Measurements from ENCODE around the gene IFT74. TPM values are rescaled to one million over a fixed set of nuclear protein-coding genes. Genes with fewer than 3 reads are reported as not detected.

The IFT74 gene
- total RNA-seq, 1 experiment from 2014 or later: 15.2 TPM

- no peak for TF ChIP-seq PRDM15 (CRISPR knock-in tag; IDR thresholded peaks at IDR 0.05)
- no peak for TF ChIP-seq KAT7 (CRISPR knock-in tag; IDR thresholded peaks at IDR 0.05; ENCODE audit: borderline replicate concordance)
- TF ChIP-seq ELF4 (CRISPR knock-in tag; IDR thresholded peaks at IDR 0.05; ENCODE audit: low read depth): no peak
- no peak for TF ChIP-seq E2F1 (CRISPR knock-in tag; IDR thresholded peaks at IDR 0.05)
- TF ChIP-seq ZNF423 (CRISPR knock-in tag; IDR thresholded peaks at IDR 0.05): no peak
These were observed 86.3 kb downstream of the IFT74 start (continued) for GRCh38 chr9:27042476-27042875.

- H3K27ac Mint-ChIP-seq: no peak overlapping the region
- TF ChIP-seq ZNF512 (CRISPR knock-in tag; IDR thresholded peaks at IDR 0.05; ENCODE audit: borderline replicate concordance): no peak
- TF ChIP-seq ZMAT4 (CRISPR knock-in tag; IDR thresholded peaks at IDR 0.05): no peak
- H3K36me3 Mint-ChIP-seq: no peaks in the 10 kb centered on the region
- H3K4me1 Mint-ChIP-seq: no peaks in the 10 kb centered on the region
- H3K4me3 Mint-ChIP-seq: no peak overlapping the region
- POLR2A ChIA-PET: no interaction called here
- DNase-seq (ENCODE audit: low spot score): no peak
- no peaks in the 10 kb centered on the region for H3K9me3 Mint-ChIP-seq
- CTCF ChIA-PET: no interaction called here
- ATAC-seq: no peak
- H3K27me3 Mint-ChIP-seq (ENCODE audit: low read depth): no peaks in the 10 kb centered on the region
These were observed 87.0 kb downstream of the IFT74 start for GRCh38 chr9:27043176-27043575.

- no peak overlapping the region for H3K27ac Mint-ChIP-seq
- TF ChIP-seq JUN (CRISPR knock-in tag; IDR thresholded peaks at IDR 0.05): no peak
- no peak for TF ChIP-seq HMGA2 (CRISPR knock-in tag; IDR thresholded peaks at IDR 0.05)
- TF ChIP-seq CREB1 (CRISPR knock-in tag; IDR thresholded peaks at IDR 0.05): no peak
- no peak for TF ChIP-seq GRHL2 (CRISPR knock-in tag; IDR thresholded peaks at IDR 0.05; ENCODE audit: insufficient replicate concordance, severe bottlenecking)
- TF ChIP-seq ARID4B (CRISPR knock-in tag; IDR thresholded peaks at IDR 0.05; ENCODE audit: borderline replicate concordance): no peak
- TF ChIP-seq USF1 (CRISPR knock-in tag; IDR thresholded peaks at IDR 0.05): no peak
- no peak for TF ChIP-seq ZSCAN18 (CRISPR knock-in tag; IDR thresholded peaks at IDR 0.05)
- no peak for TF ChIP-seq SMAD4 (CRISPR knock-in tag; IDR thresholded peaks at IDR 0.05)
- no peak for TF ChIP-seq FOXP1 (CRISPR knock-in tag; IDR thresholded peaks at IDR 0.05; ENCODE audit: borderline replicate concordance)
- no peak for TF ChIP-seq FOXK1 (CRISPR knock-in tag; IDR thresholded peaks at IDR 0.05)
These were observed 90.9 kb downstream of the IFT74 start for GRCh38 chr9:27047136-27047535.

More at GRCh38 chr9:27047136-27047535, 90.9 kb downstream of the IFT74 start:
- DNase-seq (ENCODE audit: low spot score) (no peak), ATAC-seq (no peak)
- Mint-ChIP-seq H3K36me3 (no peaks in the 10 kb centered on the region), H3K9me3 (no peaks in the 10 kb centered on the region), H3K4me1 (no peaks in the 10 kb centered on the region), H3K27me3 (ENCODE audit: low read depth) (no peaks in the 10 kb centered on the region), H3K4me3 (no peak overlapping the region)
- POLR2A ChIA-PET: no interaction called here
- CTCF ChIA-PET: no interaction called here

Data from WTC11 (cell line).